GM12875 (cell line): Measurements from ENCODE around the gene USP31.

Experiments
- H3K4me3 ChIP-seq: one replicate; pipeline ENCODE4 v1.5.1; 2011; ENCODE audit warnings: low read depth, low read length, control low read depth
- CTCF ChIP-seq: IDR thresholded peaks from 2 replicates; pipeline ENCODE4 v1.5.1; 2011; ENCODE audit warnings: low read depth, mild to moderate bottlenecking, control low read depth, inconsistent platforms, low read length, moderate library complexity, borderline replicate concordance; ENCODE audit not compliant: insufficient read depth

USP31 gene

GRCh38 chr16:23072769-23073549, 76.3 kb downstream of the USP31 start:
- H3K4me3 ChIP-seq: no peak overlapping the region
- TF ChIP-seq CTCF: no peak

GRCh38 chr16:23072084-23072599, 77.1 kb downstream of the USP31 start:
- TF ChIP-seq CTCF: no peak
- H3K4me3 ChIP-seq: no peak overlapping the region

- TF ChIP-seq CTCF: no peak
- no peak overlapping the region for H3K4me3 ChIP-seq
Observed at GRCh38 chr16:23071196-23072083, 77.8 kb downstream of the USP31 start.

GRCh38 chr16:23069844-23070243, 79.4 kb downstream of the USP31 start:
- H3K4me3 ChIP-seq: no peak overlapping the region
- no peak for TF ChIP-seq CTCF

- TF ChIP-seq CTCF: no peak
- no peak overlapping the region for H3K4me3 ChIP-seq
Observed at GRCh38 chr16:23068079-23068736, 81.0 kb downstream of the USP31 start.

- H3K4me3 ChIP-seq: no peak overlapping the region
- TF ChIP-seq CTCF: no peak
Observed at GRCh38 chr16:23066676-23067075, 82.6 kb downstream of the USP31 start.
